HG03108 (cell line): Measurements from ENCODE around the gene PEAK1.
A peak's percentile ranks its signal among the peaks of the same experiment; 100 is the strongest.
"Not testable (repeated sequence)": the region's sequence is repeated elsewhere in the genome, so short reads cannot be mapped to it uniquely, and the experiment has no call there.

ENCODE experiments used
- ATAC-seq: cut with Tn5 transposase; IDR thresholded peaks from one replicate; pipeline ENCODE4 v1.9.1; 2021; ENCODE audit warnings: moderate library complexity; ENCODE audit not compliant: unreplicated experiment

The PEAK1 gene

DNA sequence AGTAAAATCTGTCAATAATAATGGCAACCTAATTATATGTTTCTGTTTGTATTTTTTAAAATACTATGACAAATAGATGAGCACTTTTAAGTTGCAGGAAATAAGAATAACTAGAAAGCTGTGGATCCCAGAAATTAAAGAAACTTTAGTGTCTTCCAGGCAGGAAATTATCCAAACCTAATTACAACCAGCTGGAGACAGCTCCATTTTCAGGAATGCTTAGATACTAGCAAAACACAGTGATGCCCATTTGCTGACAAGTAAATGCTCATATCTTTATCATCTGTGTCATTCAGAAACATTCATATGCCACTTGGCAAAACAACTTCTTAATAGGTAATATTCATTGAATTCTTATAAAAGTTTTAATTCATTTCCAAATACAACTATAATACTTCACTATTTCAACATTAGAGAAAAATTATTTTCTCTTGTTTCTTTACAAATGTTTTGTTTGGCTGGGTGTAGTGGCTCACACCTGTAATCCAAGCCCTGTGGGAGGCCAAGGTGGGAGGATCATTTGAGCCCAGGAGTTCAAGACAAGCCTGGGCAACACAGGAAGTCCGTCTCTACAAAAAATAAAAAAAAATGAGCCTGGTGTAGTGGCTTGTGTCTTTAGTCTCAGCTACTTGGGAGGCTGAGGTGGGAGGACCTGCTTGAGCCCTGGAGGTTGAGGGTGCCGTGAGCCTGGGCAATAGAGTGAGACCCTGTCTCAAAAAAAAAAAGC, 179.9 kb downstream of the PEAK1 start:
- ATAC-seq, result no peak

DNA sequence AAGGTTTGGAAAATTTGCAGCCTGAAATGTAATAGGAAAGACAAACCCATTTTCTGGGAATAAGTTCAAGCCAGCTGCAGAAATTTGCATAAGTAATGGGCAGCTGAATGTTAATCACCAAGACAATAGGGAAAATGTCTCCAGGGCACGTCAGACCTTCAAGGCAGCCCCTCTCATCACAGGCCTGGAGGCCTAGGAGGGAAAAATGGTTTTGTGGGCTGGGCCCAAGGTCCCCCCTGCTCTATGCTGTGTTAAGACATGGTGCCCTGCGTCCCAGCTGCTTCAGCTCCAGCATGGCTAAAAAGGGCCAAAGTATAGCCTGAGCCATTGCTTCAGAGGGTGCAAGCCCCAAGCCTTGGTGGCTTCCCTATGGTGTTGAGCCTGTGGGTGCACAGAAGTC, 184.3 kb downstream of the PEAK1 start:
- no peak for ATAC-seq

DNA sequence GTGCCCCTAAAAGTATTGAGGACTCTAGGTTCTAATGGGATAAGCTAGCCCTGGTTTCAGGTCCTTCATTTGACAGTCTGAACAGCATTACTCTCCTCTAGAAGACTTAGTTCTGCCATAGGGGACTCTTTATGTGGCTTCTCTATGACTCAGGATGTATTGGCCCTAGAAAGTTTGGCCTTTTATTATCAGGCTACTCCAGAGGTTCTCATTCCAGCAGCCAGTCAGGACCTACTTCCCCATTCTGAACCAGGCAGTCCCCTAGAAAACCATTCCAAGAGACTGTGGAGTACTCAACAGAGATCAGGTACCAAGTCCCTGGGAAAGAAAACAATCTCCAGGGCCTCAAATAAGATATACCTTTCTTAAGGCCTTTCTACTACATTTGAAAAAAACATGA, 191.1 kb downstream of the PEAK1 start:
- no peak for ATAC-seq

DNA sequence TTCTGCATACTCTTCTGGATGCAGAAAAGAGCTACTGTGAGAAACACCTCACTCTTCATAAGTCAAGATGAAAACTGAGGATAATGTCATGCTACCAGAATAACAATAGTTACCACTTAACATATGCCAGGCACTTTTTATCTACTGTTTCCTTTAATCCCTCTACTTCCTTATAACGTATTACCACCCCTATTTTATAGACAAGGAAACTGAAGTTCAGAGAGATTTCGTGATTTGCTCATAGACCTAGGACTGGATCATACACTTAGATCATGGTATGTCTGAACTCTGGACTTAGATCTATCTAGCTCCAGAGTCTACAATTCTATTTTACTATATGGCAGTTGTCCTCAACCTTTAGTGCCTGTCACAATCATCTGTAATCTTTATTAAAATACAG, 193.3 kb downstream of the PEAK1 start:
- ATAC-seq, result no peak

DNA sequence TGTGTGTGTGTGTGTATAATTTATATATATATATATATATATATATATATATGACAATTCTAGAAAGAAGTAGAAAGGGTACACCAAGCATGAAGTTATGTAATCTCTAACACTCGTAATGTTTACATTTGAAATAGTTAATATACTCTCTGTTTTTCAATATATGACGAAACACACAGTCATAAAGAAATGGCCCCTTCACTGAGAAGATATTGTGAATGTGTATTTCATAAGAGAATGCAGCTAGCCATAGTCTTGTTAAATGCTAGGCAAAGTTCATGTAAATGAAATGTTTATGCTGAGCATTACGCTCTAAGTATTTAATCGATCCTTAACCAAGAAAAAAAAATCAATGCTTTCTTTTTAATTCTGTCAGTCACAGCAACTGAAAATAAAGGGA, 194.3 kb downstream of the PEAK1 start:
- no peak for ATAC-seq

DNA sequence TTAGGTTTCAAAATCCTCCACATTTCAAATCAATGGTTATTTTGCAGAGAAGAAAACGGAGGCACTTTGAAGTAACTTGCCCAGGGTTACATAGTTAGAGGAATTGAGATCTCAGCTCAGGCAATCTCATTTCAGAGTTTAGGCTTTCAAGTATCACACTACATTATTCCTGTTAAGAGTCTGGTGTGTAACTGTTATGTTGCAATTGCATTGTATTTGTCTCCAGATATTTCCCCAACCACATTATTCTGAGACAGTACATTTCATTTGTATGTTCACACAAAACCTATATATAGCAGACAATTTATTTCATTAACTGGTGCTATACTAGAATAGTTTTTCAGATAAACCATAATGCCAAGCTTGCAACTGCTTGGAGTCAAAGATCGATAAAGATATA, 194.8 kb downstream of the PEAK1 start:
- ATAC-seq, result no peak

DNA sequence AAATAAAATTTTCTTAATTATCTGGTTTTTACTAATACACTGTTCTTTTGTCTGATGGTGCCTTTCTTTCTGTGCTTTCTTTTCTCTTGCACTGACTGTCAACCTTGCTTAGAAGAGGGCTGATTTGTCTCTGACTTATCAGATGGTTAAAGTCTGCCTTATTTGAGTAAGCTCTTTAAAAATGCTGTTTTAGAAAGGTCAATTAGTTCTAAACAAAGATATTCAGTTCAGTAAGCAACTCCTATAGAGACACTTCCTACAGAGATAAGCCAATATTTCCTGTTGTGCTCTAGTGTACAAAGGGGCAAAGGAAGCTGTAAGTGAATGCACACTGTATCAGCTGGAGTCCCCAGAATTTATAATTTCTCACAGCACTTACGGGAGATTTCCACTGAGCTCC, 195.6 kb downstream of the PEAK1 start:
- ATAC-seq, result no peak

DNA sequence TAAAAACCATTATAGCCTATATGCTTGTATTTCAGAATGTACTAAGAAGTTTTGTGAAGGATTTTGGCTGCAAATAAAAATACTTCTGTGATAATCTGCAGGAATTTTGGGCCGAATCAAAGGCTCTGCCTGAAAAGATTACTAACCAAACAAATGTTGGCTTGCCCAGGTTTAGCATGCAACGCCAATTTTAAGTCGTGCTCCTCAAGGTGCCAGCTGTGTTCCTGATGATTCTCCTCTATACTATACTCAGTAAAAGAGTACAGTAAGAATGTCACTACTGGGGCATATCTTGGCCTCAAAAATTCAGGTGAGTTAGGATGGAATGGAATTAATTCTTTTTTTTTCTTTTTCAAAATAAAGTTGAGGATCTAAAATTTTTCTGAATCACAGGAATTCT, 198.2 kb downstream of the PEAK1 start:
- ATAC-seq, result no peak

DNA sequence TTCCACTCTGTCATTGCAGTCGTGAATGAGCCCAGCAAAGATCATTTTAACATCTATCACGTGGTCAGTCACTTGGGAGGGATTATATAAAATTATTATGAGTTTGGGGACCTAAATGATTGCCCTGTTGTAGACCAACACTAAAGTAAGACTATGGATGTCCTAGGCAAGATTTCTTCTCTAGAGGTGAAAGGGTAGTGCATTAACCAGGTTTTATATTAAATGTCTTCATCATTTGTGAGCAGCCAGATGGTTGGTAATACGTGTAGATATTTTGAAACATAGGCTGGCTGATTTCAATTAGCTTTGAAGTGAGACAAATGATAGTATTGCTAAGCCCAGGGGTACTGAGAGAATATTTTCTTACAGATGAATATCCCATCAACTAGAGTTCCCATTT, 198.7 kb downstream of the PEAK1 start:
- ATAC-seq, result no peak

DNA sequence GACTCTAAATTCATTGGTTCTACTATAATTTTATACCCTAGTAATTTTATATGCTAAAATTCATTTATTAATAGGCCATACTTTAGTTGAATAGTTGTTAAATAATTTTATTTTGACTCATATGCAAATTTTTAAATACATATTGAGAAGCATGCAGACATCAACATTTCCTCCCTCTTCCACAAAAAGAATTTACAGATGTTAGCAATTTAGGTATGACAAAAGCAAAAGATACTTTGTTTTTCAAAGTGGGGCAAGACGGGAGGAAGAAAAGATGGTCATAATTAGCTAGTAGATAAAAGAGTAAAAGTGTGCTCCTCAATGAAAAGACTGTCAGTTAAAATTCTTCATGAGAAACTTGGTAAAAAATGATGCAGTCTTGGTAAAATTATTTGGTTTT, 200.1 kb downstream of the PEAK1 start:
- ATAC-seq, result no peak

DNA sequence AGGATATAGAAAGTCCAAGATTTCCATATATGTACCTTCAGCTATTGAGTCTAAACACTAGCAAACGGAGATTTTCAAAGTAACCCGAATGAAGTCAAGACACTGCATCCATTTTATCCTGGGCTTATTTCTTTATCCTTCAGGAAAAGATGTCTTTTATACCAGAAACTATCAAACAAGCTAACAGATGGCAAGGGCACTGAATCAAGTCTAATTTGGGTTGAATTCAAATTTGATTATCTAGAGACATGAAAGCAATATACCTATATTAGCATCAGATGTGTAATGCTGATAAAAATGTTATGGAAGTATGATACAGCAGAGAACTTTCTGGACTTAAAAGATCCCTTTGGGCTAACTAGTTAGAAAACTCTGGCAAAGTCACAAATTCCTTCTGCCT, 210.7 kb downstream of the PEAK1 start:
- no peak for ATAC-seq

DNA sequence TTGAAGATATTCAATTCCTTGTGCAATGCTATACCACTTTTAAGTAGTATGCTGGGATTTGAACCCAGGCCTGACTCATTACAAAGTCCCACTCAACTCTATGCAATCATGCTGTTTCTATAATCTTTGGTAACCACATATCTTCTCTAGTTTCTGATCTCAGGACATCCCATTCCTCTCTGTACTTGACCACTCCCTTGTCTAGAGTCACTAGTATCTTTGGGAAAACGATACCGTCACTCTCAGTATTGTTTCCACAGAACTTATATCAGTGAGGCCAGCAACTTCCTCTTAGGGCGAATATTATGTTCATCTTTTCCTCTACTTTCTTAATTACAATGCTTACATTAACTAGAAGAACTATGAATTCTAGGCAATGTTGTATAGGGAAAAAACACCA, 211.7 kb downstream of the PEAK1 start:
- ATAC-seq, result no peak

DNA sequence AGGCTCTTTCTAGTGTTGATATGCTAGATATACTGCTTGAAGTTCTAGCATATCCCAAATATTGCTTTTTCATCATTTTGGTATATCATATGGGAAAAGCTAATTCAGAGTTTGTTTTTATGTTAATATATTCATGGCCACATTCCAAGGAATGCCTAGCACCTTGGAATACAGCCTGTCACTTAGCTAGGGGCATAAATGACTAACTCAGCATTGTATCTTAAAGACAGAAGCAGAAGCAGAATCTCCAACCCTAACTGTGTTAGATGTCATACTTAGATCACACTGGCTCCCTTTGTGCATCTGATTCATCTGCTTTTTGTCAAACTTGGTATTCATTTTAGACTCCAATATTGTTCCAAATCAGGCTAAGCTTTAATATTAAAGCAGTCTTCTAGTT, 218.2 kb downstream of the PEAK1 start:
- ATAC-seq, result no peak

DNA sequence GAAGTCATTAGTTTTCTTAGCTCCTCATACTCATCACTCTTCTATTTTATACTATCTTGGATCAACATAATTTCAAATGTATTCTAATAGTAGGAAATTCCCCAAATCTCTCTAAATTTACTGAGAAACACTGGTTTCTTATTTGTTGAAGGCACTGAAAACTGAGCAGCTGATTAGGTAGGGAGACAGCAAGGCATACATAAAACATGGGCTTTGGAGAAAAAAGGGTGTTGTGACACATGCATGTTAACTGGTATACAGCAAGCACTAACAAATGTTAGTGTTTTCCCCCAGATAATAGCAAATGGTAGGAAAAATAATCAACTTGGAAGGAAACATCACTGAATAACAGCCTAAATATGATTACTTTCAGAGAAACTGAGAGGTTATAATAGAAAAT, 223.5 kb downstream of the PEAK1 start:
- ATAC-seq, result no peak

DNA sequence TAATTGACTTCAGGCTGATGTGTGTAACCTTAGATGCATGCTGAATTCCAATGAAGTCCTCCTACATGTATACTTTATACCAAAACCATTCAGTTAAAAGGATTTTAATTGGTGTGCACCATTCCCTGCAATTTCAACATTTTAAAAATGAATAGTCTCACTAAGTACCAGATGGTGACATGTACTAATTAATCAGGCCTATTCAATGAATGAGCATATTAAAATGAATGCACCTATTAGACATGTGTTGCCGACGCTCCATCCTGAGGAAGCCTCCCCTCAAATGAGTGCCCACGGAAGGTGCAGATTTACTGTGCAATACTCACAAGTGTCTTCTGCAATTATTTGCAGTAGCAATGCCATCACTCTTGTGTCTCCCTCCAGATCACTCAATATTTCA, 224.3 kb downstream of the PEAK1 start:
- ATAC-seq, result no peak

DNA sequence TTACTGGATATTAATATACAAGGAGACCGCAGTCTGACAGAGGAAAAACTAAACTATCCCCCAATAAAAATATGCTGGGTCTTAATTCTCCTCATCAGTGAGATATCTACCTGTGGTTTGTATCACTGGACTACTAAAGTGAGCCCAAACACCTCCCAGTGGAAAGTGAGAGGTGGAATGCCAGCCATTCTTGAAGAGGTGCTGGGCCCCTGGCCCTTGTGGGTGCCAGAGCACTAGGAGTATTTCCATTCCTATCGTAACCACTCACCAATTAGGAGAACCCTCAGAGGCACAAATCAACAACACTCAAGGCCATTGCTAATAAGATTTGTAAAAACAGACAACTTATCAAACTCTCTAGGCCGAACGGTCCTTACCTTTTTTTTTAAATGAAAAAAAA, 227.5 kb downstream of the PEAK1 start:
- no peak for ATAC-seq

DNA sequence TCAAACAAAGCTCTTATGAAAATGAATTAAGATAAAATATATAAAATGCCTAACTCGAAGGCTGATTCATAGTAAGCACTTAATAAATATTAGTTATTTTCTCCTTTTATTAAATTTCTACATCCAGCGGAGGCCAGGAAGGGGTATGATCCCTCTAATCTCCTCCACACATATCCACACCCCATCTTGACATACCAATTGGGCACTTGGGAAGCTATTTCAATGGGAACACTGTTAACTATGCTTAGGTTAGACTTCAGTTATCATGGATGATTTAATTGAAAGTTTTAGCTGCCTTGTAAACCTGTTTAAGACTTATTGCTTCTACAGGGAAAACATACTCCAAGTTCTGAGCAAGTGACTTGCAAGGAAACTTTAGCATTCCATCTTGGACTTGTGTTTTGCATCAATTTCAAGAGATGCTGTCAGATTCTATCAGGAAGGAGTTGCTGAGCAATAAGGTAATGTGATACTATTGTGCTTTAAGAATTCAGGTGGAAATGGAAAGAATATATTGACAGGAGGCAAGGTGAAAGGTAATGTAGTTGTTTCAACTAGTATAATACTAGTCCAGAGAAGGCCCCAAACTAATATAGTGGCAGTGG, 228.6 kb downstream of the PEAK1 start:
- ATAC-seq, result no peak

DNA sequence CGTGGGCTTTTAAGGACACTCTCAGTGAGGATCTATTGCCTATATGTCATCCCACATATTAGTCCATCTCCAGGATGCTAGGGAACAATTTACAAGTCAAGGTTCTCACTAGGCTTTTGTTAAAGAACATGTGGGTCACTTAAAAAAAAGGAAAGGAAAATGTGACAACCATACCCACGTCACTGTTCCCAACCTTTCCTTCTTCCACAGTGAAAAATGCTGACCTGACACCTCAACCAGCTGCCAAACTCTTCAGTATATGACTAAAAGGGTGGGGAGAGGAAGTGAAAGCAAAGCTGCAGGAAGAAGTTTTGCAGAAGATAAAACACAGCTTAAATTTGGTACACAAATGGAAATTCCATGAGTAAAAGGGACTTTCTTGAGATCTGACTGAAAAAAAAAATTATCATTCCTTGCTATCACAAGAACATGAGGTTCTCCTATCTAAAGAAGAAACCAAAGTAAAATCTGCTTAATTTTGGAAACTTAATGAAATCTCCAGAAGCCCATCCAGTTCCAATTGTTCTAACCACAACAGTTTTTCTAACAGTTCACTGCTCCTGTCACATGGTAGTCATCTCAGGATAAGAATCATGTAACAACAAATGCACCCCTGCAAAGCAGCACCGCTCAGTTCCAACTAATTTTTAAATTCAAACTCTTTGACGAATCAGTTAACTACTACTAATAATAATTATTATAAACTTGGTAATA, 232.0 kb downstream of the PEAK1 start:
- ATAC-seq, result peak; percentile 62

DNA sequence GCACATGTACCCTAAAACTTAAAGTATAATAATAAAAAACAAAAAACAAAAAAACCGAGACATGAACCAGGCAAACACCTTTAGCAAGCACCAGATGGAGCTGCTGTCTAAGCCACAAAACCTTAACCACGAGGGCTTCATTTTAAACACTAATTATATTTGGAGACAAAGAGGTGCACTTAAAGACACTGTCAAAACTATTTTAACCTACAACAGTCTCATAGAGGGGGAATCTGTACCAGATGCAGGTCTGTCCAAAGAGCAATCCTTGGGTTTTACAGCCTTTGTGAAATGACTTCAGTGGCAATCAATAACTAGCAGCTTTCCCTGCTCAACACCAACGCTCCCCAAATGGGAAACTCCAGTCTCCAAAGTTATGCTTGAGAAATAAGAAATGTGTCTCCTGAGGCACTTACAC, 233.3 kb downstream of the PEAK1 start:
- ATAC-seq, result no peak

DNA sequence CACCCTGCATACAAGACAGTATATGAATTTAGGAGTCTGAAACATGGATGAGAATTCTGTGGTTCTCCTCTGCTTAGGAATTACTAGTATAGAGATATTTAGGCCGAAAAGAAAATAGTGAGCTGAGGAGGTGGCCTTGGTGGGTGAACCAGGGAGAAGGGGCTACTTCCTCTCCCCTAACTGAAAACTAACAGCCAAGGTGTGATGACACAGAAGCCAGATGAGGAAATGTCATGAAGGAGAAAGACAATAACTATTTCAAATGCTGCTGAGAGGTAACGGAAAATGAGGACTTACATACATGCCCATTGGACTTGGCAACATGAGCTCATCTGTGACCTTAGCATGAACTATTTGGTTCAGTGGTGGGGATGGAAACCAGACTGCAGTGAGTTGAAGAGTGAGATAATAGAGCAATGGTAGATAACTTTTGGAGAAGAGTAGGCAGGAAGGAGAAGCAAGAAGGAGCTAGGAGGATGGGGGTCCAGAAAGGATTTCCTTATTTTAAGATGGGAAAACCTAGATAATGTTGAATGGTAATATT, 234.6 kb downstream of the PEAK1 start:
- no peak for ATAC-seq

DNA sequence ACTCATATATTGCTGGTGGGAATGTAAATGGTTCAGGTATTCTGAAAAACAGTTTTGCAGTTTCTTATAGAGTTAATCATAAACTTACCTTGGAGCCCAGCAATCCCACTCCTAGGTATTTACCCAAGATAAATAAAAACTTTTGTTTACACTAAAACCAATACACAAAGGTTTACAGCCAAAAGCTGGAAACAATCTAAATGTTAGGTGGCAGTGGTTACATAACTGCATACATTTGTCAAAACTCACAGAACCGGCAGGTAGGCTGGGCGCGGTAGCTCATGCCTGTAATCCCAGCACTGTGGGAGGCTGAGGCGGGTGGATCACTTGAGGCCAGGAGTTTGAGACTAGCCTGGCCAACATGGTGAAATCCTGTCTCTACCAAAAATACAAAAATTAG, 235.6 kb downstream of the PEAK1 start:
- not testable (repeated sequence) for ATAC-seq

DNA sequence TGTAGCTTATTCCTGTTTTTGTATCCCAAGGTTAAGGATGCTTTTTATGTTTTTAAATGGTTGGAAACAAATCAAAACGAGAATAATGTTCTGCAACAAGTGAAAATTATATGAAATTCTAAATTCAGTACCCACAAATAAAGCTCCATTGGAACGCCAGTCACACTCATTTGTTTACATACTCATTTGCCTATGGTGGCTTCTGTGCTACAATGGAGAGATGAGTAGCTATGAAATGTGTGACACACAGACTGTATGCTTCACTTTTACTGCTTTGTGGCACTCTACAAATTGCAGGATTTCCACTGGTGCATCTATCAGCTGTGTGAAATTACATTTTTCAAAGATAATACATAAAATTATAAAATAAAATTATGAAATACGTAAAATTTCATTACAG, 236.8 kb downstream of the PEAK1 start:
- no peak for ATAC-seq
